ENCODE measurements around the gene ARPC1A.

Gene ARPC1A

GRCh38 chr7:99390941-99391602 lies 65.4 kb downstream of the ARPC1A start:
- no peak for DNase-seq

- no peak for DNase-seq
These were observed 66.3 kb downstream of the ARPC1A start for GRCh38 chr7:99392046-99392445.

GRCh38 chr7:99392659-99393354 lies 67.1 kb downstream of the ARPC1A start:
- DNase-seq: no peak

- DNase-seq: no peak
These were observed 67.9 kb downstream of the ARPC1A start for GRCh38 chr7:99393355-99394187.

GRCh38 chr7:99394188-99394502 lies 68.4 kb downstream of the ARPC1A start:
- no peak for DNase-seq

- DNase-seq: no peak
These were observed 70.1 kb downstream of the ARPC1A start for GRCh38 chr7:99395616-99396327.

- no peak for DNase-seq
These were observed 71.0 kb downstream of the ARPC1A start for GRCh38 chr7:99396418-99397296.

- DNase-seq: no peak
These were observed 71.7 kb downstream of the ARPC1A start for GRCh38 chr7:99397297-99397983.

GRCh38 chr7:99398891-99399445 lies 73.3 kb downstream of the ARPC1A start:
- DNase-seq: no peak

- no peak for DNase-seq
These were observed 73.9 kb downstream of the ARPC1A start for GRCh38 chr7:99399597-99399996.

- DNase-seq: no peak
These were observed 77.2 kb downstream of the ARPC1A start for GRCh38 chr7:99402854-99403253.

- DNase-seq: no peak
These were observed 78.1 kb downstream of the ARPC1A start for GRCh38 chr7:99403764-99404163.

GRCh38 chr7:99404235-99404976 lies 78.7 kb downstream of the ARPC1A start:
- no peak for DNase-seq

- DNase-seq: no peak
These were observed 79.3 kb downstream of the ARPC1A start for GRCh38 chr7:99404977-99405320.

- no peak for DNase-seq
These were observed 80.9 kb downstream of the ARPC1A start for GRCh38 chr7:99406557-99406956.

- no peak for DNase-seq
These were observed 82.2 kb downstream of the ARPC1A start for GRCh38 chr7:99407872-99408378.

GRCh38 chr7:99408379-99409191 lies 82.9 kb downstream of the ARPC1A start, which contains the start of the genes BUD31 and PDAP1:
TSS of gene BUD31 (plus strand) at chr7:99408969. CDS start at chr7:99411093, 2,124 bp downstream.
TSS of gene PDAP1 (minus strand) at chr7:99408597. CDS start at chr7:99408548, 49 bp downstream.
- DNase-seq: peak; percentile 76

GRCh38 chr7:99409192-99409572 lies 83.5 kb downstream of the ARPC1A start:
- no peak for DNase-seq

GRCh38 chr7:99409806-99410205 lies 84.1 kb downstream of the ARPC1A start:
- DNase-seq: no peak

Measured in 8988T (cell line).